Panc1 (cell line): ENCODE data around the gene SOX8. TPM values are rescaled to one million over a fixed set of nuclear protein-coding genes. Genes with fewer than 3 reads are reported as not detected.
"Not testable (repeated sequence)": the region's sequence is repeated elsewhere in the genome, so short reads cannot be mapped to it uniquely, and the experiment has no call there.

Experiments
- ATAC-seq: fragments of 200-7000 bp; cut with Tn5 transposase; 2 replicates; pipeline ENCODE4 v1.9.1; 2020; ENCODE audit warnings: mild to moderate bottlenecking, moderate library complexity
- BruUV-seq: library from RNA; stranded (reverse); fragments of 400-500 nt; replicated peaks from 2 replicates; lab custom pipeline; 2021; lab: Mats Ljungman, UMichigan
- CTCF ChIA-PET: fragments of 300-600 bp; sonication (Branson Sonifier 250); formaldehyde crosslinking; loops from one replicate; lab custom pipeline; 2022; ENCODE audit warnings: antibody characterized with exemption; lab: Charles Lee
- POLR2A ChIA-PET: fragments of 300-600 bp; sonication (Branson Sonifier 250); formaldehyde crosslinking; loops from one replicate; lab custom pipeline; 2022; ENCODE audit warnings: antibody characterized with exemption; lab: Charles Lee
- DNase-seq: peaks from one replicate; pipeline ENCODE4 v3.0.0-alpha.2; 2010; ENCODE audit warnings: low read depth, low spot score
- H3K27ac ChIP-seq: 2 replicates; pipeline ENCODE4 v1.5.1; 2011; ENCODE audit warnings: mild to moderate bottlenecking, low read length, inconsistent platforms
- H3K27me3 ChIP-seq: fragments of 200-500 bp; sonication (Bioruptor generic); 2 replicates; pipeline ENCODE4 v1.6.0; 2014; ENCODE audit warnings: low read length, inconsistent platforms; ENCODE audit not compliant: control insufficient read depth, insufficient read depth
- H3K36me3 ChIP-seq: fragments of 200-500 bp; sonication (Bioruptor generic); 2 replicates; pipeline ENCODE4 v1.5.1; 2014; ENCODE audit warnings: inconsistent platforms, mild to moderate bottlenecking, low read length, moderate library complexity; ENCODE audit not compliant: control insufficient read depth, insufficient read depth
- H3K4me1 ChIP-seq: 2 replicates; pipeline ENCODE4 v1.5.1; 2011; ENCODE audit warnings: inconsistent platforms, mild to moderate bottlenecking, low read length, moderate library complexity; ENCODE audit not compliant: control insufficient read depth, insufficient read depth
- H3K4me3 ChIP-seq, 2 experiments: 2 replicates each; pipeline ENCODE4 v1.5.1; 2011 to 2012; ENCODE audit warnings: low read depth in 2 of 2, low read length in 2 of 2, mild to moderate bottlenecking in 2 of 2, inconsistent platforms in 1 of 2, moderate library complexity in 1 of 2
- H3K9me3 ChIP-seq: fragments of 200-500 bp; sonication (Bioruptor generic); 2 replicates; pipeline ENCODE4 v1.5.1; 2014; ENCODE audit warnings: low read depth, mild to moderate bottlenecking, inconsistent platforms, low read length, moderate library complexity; ENCODE audit not compliant: control insufficient read depth, insufficient read depth
- POLR2AphosphoS5 ChIP-seq: IDR thresholded peaks from 2 replicates; pipeline ENCODE4 v1.6.1; 2012; ENCODE audit warnings: mild to moderate bottlenecking, low read depth, low read length, moderate library complexity
- SIN3A ChIP-seq: IDR thresholded peaks from 2 replicates; pipeline ENCODE4 v1.6.1; 2012; ENCODE audit warnings: low read depth, mild to moderate bottlenecking, low read length, moderate library complexity, borderline replicate concordance; ENCODE audit not compliant: insufficient read depth
- TCF7L2 ChIP-seq: IDR thresholded peaks from 2 replicates; pipeline ENCODE4 v1.6.1; 2011; ENCODE audit warnings: mild to moderate bottlenecking, low read depth, low read length, inconsistent platforms
- in situ Hi-C: cut with HindIII; loops from 2 replicates; pipeline ENCODE4 v1.10.0; 2016; ENCODE audit warnings: low sequenced_read_pairs, low pct_unique_long_range_greater_than_20kb
- intact Hi-C: fragments of 100-400 bp; cut with micrococcal nuclease; formaldehyde crosslinking; loops from one replicate; pipeline ENCODE4 v1.10.0; 2022; ENCODE audit not compliant: unreplicated experiment
- total RNA-seq: library from RNA; stranded (reverse); gene quantifications from one replicate; pipeline ENCODE4 v1.2.1, GENCODE V29; 2021; ENCODE audit not compliant: unreplicated experiment
- TF ChIP-seq, protein P1 (sequence below): fragments of 450-650 bp; IDR thresholded peaks from 2 replicates; pipeline ENCODE4 v1.5.1; 2017; ENCODE audit warnings: mild to moderate bottlenecking
- TF ChIP-seq, protein P2 (sequence below), 2 experiments: IDR thresholded peaks; 2 replicates each; pipeline ENCODE4 v1.6.1; 2011 to 2012; ENCODE audit warnings: low read depth in 2 of 2, control low read depth in 1 of 2, low read length in 1 of 2, mild to moderate bottlenecking in 1 of 2, moderate library complexity in 1 of 2; ENCODE audit not compliant: insufficient read depth in 1 of 2

Gene SOX8
- total RNA-seq, 1 experiment from 2014 or later: 1.8 TPM

DNA sequence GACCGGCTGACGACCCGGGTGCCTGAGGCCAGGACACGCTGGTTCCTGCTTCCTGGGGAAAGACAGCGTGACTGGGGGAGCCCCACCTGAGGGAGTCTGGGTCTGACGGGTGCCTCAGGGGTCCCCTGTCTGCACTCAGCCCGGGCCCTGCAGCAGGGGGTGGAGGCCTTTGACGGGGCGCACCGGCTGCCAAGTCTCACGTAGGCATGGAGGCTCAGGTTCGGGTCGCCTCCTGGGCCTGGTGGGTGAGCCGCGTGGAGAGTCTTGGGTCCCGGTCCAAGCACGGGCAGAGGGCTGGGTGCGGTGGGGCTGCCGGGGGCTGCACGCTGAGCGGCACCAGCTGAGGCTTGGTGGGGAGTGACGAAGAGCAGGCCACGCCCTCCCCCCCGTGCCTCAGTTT, 40.9 kb downstream of the SOX8 start:
- H3K4me1 ChIP-seq: peaks cover 9% of the 10 kb centered on the region; the same call in 1 of the 2 replicates
- ATAC-seq: no peak
- H3K36me3 ChIP-seq: no peaks in the 10 kb centered on the region
- ChIA-PET CTCF (no interaction called here), POLR2A (no interaction called here)
- no peaks in the 10 kb centered on the region; the same call in 1 of the 2 replicates for H3K27me3 ChIP-seq
- no peak for DNase-seq
- TF ChIP-seq POLR2AphosphoS5 (no peak), SIN3A (no peak), TCF7L2 (no peak)
- TF ChIP-seq, protein P1, sequence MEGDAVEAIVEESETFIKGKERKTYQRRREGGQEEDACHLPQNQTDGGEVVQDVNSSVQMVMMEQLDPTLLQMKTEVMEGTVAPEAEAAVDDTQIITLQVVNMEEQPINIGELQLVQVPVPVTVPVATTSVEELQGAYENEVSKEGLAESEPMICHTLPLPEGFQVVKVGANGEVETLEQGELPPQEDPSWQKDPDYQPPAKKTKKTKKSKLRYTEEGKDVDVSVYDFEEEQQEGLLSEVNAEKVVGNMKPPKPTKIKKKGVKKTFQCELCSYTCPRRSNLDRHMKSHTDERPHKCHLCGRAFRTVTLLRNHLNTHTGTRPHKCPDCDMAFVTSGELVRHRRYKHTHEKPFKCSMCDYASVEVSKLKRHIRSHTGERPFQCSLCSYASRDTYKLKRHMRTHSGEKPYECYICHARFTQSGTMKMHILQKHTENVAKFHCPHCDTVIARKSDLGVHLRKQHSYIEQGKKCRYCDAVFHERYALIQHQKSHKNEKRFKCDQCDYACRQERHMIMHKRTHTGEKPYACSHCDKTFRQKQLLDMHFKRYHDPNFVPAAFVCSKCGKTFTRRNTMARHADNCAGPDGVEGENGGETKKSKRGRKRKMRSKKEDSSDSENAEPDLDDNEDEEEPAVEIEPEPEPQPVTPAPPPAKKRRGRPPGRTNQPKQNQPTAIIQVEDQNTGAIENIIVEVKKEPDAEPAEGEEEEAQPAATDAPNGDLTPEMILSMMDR: no peak
- TF ChIP-seq, protein P2, sequence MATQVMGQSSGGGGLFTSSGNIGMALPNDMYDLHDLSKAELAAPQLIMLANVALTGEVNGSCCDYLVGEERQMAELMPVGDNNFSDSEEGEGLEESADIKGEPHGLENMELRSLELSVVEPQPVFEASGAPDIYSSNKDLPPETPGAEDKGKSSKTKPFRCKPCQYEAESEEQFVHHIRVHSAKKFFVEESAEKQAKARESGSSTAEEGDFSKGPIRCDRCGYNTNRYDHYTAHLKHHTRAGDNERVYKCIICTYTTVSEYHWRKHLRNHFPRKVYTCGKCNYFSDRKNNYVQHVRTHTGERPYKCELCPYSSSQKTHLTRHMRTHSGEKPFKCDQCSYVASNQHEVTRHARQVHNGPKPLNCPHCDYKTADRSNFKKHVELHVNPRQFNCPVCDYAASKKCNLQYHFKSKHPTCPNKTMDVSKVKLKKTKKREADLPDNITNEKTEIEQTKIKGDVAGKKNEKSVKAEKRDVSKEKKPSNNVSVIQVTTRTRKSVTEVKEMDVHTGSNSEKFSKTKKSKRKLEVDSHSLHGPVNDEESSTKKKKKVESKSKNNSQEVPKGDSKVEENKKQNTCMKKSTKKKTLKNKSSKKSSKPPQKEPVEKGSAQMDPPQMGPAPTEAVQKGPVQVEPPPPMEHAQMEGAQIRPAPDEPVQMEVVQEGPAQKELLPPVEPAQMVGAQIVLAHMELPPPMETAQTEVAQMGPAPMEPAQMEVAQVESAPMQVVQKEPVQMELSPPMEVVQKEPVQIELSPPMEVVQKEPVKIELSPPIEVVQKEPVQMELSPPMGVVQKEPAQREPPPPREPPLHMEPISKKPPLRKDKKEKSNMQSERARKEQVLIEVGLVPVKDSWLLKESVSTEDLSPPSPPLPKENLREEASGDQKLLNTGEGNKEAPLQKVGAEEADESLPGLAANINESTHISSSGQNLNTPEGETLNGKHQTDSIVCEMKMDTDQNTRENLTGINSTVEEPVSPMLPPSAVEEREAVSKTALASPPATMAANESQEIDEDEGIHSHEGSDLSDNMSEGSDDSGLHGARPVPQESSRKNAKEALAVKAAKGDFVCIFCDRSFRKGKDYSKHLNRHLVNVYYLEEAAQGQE (IDR thresholded peaks at IDR 0.05; ENCODE audit: insufficient read depth in 1 of 2, low read depth in 2 of 2, low read length in 1 of 2): no peak
- intact Hi-C loops: no loop called here
- no TSS peak for BruUV-seq
- in situ Hi-C loops: no loop called here
- no peak overlapping the region for H3K27ac ChIP-seq
- no peaks in the 10 kb centered on the region for H3K9me3 ChIP-seq
- no peak overlapping the region for H3K4me3 ChIP-seq

DNA sequence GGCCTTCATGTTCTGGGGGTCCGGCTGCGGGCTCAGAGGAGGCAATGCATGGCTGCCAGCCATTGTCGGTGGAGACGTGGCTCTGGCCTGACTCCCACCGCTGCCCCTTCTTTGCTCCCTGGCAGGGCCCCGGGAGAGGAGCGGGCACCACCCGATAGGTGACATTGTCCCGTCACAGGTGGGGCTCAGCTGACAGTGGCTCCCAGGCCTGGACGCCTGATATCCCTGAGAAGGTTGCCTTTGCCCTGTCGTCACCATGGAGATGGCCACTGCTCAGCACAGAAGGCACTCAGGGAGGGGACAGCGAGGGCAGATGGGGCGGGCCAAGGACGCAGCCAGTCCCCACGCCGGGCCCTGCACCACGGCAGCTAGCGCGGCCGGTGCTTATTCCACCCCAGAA, 42.6 kb downstream of the SOX8 start:
- TF ChIP-seq, protein P1: no peak
- TF ChIP-seq, protein P2 (IDR thresholded peaks at IDR 0.05; ENCODE audit: insufficient read depth in 1 of 2, low read depth in 2 of 2, low read length in 1 of 2): no peak
- TF ChIP-seq TCF7L2 (no peak), POLR2AphosphoS5 (no peak), SIN3A (no peak)
- DNase-seq: no peak
- in situ Hi-C loops: no loop called here
- Histone ChIP-seq H3K9me3 (no peaks in the 10 kb centered on the region), H3K36me3 (no peaks in the 10 kb centered on the region), H3K4me3 (no peak overlapping the region), H3K4me1 (peaks cover 8% of the 10 kb centered on the region; the same call in 1 of the 2 replicates), H3K27me3 (no peaks in the 10 kb centered on the region; the same call in 1 of the 2 replicates), H3K27ac (no peak overlapping the region)
- ChIA-PET POLR2A (interaction anchor here (0.7 kb wide), 1 partner anchor 89 kb away, joined by 3 read pairs; no protein-coding TSS in a partner anchor), CTCF (no interaction called here)
- no TSS peak for BruUV-seq
- no peak for ATAC-seq
- intact Hi-C loops: no loop called here

DNA sequence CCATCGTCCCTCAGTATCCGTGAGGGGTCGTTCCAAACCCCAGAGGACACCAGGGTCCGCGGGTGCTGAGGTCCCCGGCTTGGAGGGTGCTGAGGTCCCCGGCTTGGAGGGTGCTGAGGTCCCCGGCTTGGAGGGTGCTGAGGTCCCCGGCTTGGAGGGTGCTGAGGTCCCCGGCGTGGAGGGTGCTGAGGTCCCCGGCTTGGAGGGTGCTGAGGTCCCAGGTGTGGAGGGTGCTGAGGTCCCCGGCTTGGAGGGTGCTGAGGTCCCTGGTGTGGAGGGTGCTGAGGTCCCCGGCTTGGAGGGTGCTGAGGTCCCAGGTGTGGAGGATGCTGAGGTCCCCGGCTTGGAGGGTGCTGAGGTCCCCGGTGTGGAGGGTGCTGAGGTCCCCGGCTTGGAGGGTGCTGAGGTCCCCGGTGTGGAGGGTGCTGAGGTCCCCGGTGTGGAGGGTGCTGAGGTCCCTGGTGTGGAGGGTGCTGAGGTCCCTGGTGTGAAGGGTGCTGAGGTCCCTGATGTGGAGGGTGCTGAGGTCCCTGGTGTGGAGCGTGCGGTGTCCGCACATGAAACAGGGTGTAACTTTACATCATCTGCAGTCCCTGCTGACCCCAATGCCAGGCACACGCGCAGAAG, 43.7 kb downstream of the SOX8 start:
- DNase-seq, H3K27ac ChIP-seq, CTCF ChIA-PET, H3K4me1 ChIP-seq, ATAC-seq, H3K36me3 ChIP-seq, H3K9me3 ChIP-seq, H3K4me3 ChIP-seq, BruUV-seq, intact Hi-C loops, H3K27me3 ChIP-seq, POLR2A ChIA-PET, in situ Hi-C loops: not testable (repeated sequence)
